Activated CD8-positive, alpha-beta T cell treated with anti-CD3 and anti-CD28 coated beads for 36 hours (primary cell): ENCODE results near the gene PYGM. TPM values are rescaled to one million over a fixed set of nuclear protein-coding genes. Genes with fewer than 3 reads are reported as not detected.
A peak's percentile ranks its signal among the peaks of the same experiment; 100 is the strongest.

Experiments used
- ATAC-seq: fragments of 200-7000 bp; cut with Tn5 transposase; one replicate; pipeline ENCODE4 v1.10.0; 2021; ENCODE audit warnings: mild to moderate bottlenecking, moderate library complexity
- CTCF ChIA-PET: fragments of 350-600 bp; sonication (Branson Sonifier 250); formaldehyde crosslinking; loops from one replicate; lab custom pipeline; 2021; ENCODE audit warnings: antibody characterized with exemption; lab: Charles Lee
- POLR2A ChIA-PET: fragments of 350-600 bp; sonication (Branson Sonifier 250); formaldehyde crosslinking; loops from one replicate; lab custom pipeline; 2021; ENCODE audit warnings: antibody characterized with exemption; lab: Charles Lee
- DNase-seq: peaks from one replicate; pipeline ENCODE4 v3.0.0-alpha.2; 2020
- H3K27ac Mint-ChIP-seq: one replicate; pipeline ENCODE4 v1.8.0; 2021; ENCODE audit warnings: mild to moderate bottlenecking, mixed read lengths
- H3K27me3 Mint-ChIP-seq: one replicate; pipeline ENCODE4 v1.8.0; 2021; ENCODE audit warnings: mixed read lengths
- H3K36me3 Mint-ChIP-seq: one replicate; pipeline ENCODE4 v1.8.0; 2021; ENCODE audit warnings: low read depth, mixed read lengths
- H3K4me1 Mint-ChIP-seq: one replicate; pipeline ENCODE4 v1.8.0; 2021; ENCODE audit warnings: low read depth, mixed read lengths
- H3K4me3 Mint-ChIP-seq: one replicate; pipeline ENCODE4 v1.8.0; 2021; ENCODE audit warnings: mild to moderate bottlenecking, moderate library complexity, mixed read lengths
- H3K9me3 Mint-ChIP-seq: one replicate; pipeline ENCODE4 v1.8.0; 2021; ENCODE audit warnings: mixed read lengths
- intact Hi-C: fragments of 100-400 bp; cut with micrococcal nuclease; formaldehyde crosslinking; loops from one replicate; pipeline ENCODE4 v1.10.0; 2022
- total RNA-seq, 2 experiments: library from RNA; stranded (reverse); gene quantifications; one replicate each; pipeline ENCODE4 v1.2.3, GENCODE V29; 2021
- TF ChIP-seq, protein P1 (sequence below): fragments of 200-600 bp; IDR thresholded peaks from one replicate; pipeline ENCODE4 v1.8.0; 2022; ENCODE audit warnings: antibody characterized with exemption, mild to moderate bottlenecking

Gene PYGM
- total RNA-seq, 2 experiments from 2014 or later = 1.2 to 3.3 TPM

DNA sequence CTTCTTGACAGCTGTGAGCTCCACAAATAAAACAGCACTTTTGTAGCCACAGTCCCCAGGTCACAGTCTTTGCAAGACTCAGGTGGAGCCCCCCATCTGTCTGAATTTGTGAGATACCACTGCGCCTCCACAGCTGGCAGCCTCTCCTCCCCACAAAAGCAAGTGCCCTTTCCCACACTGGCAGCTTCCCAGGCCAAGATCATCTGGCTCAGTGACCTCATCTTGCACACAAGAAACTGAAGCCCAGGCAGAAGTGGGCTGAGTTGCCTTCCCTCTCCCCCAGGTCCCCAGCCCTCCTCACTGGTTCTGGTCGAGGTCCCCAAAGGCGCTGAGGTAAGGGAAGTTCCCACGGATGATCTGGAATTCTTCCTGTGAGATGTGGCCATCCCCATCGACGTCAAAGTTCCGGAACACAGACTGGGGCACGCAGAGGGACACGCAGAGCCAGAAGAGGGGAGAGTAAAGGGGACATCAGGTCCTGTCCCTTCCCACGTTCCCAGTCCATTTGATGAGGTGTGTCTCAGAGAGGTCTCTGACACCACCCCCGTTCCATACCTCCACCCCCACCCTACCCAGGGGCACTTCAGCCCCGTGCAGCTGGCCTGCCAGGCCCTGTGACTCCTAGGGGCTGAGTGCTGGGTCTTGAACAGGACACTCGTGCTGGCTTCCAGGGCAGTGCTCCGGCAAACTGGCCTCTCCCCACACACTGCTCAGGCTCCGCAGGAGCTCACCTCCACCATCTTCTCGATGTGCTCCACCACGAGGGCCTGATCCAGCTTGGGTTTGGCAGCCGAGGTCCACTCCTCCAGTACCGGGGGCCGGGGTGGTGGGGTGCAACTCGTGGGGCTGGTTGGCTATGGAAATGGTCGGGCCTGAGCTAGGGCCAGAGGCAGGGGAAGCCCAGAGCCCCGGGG lies 24.7 kb downstream of the PYGM start:
- H3K27ac Mint-ChIP-seq = peak overlapping the region; percentile 71
- H3K36me3 Mint-ChIP-seq = peaks cover 5% of the 10 kb centered on the region
- CTCF ChIA-PET = interaction anchor here (0.7 to 3.0 kb wide), 8 partner anchors 8 to 84 kb away, joined by 3 to 21 read pairs (median 4); partner anchors contain the start of genes PYGM and RASGRP2
- H3K4me3 Mint-ChIP-seq = no peak overlapping the region
- H3K9me3 Mint-ChIP-seq = no peaks in the 10 kb centered on the region
- POLR2A ChIA-PET = interaction anchor here (0.7 to 1.4 kb wide), 2 partner anchors 9 to 528 kb away, joined by 3 to 4 read pairs; no protein-coding TSS in a partner anchor
- TF ChIP-seq, protein P1, sequence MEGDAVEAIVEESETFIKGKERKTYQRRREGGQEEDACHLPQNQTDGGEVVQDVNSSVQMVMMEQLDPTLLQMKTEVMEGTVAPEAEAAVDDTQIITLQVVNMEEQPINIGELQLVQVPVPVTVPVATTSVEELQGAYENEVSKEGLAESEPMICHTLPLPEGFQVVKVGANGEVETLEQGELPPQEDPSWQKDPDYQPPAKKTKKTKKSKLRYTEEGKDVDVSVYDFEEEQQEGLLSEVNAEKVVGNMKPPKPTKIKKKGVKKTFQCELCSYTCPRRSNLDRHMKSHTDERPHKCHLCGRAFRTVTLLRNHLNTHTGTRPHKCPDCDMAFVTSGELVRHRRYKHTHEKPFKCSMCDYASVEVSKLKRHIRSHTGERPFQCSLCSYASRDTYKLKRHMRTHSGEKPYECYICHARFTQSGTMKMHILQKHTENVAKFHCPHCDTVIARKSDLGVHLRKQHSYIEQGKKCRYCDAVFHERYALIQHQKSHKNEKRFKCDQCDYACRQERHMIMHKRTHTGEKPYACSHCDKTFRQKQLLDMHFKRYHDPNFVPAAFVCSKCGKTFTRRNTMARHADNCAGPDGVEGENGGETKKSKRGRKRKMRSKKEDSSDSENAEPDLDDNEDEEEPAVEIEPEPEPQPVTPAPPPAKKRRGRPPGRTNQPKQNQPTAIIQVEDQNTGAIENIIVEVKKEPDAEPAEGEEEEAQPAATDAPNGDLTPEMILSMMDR = no peak
- peaks cover 18% of the 10 kb centered on the region for H3K4me1 Mint-ChIP-seq
- no peak for DNase-seq
- intact Hi-C loops = no loop called here
- no peaks in the 10 kb centered on the region for H3K27me3 Mint-ChIP-seq
- no peak for ATAC-seq

DNA sequence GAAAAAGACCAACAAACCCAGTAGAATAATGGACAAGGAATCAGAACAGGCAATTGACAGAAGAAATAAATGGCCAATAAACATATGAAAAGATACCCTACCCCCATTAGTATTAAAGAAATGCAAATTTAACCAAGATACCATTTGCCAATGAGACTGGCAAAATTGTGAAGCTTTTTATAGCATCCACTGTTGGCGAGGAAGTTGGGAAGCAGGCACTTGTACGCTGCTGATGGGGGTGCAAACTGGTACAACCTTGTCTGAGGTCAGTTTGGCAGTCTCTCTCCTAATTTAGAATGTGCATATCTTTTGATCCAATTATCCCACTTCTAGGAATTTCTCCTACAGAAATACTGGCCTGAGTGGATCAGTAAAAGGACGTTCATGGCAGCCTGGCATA lies 28.2 kb downstream of the PYGM start:
- CTCF ChIA-PET = interaction anchor here (1.2 kb wide), 1 partner anchor 43 kb away, joined by 3 read pairs; no protein-coding TSS in a partner anchor
- no peak overlapping the region for H3K4me3 Mint-ChIP-seq
- no peak for DNase-seq
- TF ChIP-seq, protein P1 = no peak
- peaks cover 14% of the 10 kb centered on the region for H3K4me1 Mint-ChIP-seq
- POLR2A ChIA-PET = no interaction called here
- H3K27ac Mint-ChIP-seq = no peak overlapping the region
- no peak for ATAC-seq
- peaks cover 6% of the 10 kb centered on the region for H3K36me3 Mint-ChIP-seq
- H3K27me3 Mint-ChIP-seq = no peaks in the 10 kb centered on the region
- intact Hi-C loops = no loop called here
- H3K9me3 Mint-ChIP-seq = no peaks in the 10 kb centered on the region

DNA sequence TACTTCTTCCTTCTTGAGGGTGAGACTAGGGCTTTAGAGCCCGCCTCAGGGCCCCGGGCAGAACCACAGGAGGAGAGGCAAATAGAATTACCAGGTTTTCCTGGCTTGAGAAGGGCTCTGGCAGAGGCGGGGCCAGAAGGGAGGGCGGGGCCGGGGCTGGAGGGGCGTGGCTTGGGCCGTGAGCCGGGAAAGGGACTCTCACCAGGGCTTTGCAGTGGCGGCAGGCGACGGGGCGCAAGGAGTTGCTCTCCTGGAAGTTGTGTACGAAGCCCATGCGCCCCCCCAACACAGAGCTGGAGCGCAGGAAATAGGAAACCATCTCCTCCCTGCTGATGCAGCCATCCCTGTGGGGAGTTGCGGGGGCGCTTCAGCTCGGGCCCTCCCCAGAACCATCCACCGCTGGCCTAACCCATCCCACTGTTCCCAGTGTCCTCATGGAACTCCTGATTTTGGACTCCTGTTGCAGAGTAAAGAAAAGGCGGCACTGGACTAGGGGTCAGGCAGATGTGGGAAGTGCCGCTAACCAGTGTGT lies 29.9 kb downstream of the PYGM start:
- H3K36me3 Mint-ChIP-seq = peaks cover 6% of the 10 kb centered on the region
- DNase-seq (peak; percentile 36), ATAC-seq (peak; percentile 59)
- TF ChIP-seq, protein P1 = no peak
- ChIA-PET POLR2A (interaction anchor here (1.0 kb wide), 1 partner anchor 8 kb away, joined by 3 read pairs; no protein-coding TSS in a partner anchor), CTCF (no interaction called here)
- H3K4me1 Mint-ChIP-seq = peaks cover 14% of the 10 kb centered on the region
- H3K4me3 Mint-ChIP-seq = no peak overlapping the region
- intact Hi-C loops = no loop called here
- H3K27ac Mint-ChIP-seq = no peak overlapping the region
- H3K9me3 Mint-ChIP-seq = no peaks in the 10 kb centered on the region
- H3K27me3 Mint-ChIP-seq = no peaks in the 10 kb centered on the region

DNA sequence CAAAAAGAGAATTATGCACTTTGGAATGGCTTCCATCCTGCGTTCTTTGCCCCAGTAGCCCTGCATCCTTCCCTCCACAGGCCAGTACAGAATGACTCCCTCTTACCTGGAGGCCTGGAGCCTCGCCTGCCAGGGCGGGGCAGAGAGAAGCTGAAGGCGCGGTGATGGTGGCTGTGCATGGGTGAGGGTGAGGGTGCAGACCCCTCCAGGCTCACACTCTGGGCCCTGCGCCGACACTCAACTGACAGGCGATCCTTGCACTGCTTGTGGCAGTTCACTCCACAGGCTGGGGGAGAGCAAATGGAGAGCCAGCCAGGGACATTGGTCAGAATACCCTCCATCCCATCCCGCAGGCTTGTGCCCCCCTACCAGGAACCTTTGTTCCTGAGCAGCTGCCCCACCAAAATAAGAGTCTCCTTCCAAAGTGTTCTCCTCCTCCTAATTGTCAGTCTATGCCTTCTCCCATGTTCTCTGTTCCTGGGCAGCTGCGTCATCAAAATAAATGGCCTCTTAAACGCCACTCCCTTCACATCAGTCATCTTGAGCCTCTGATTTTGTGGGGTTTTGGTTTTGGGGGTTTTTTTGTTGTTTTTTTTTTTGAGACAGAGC lies 30.9 kb downstream of the PYGM start:
- ChIA-PET CTCF (no interaction called here), POLR2A (no interaction called here)
- intact Hi-C loops = no loop called here
- Mint-ChIP-seq H3K27ac (no peak overlapping the region), H3K36me3 (peaks cover 6% of the 10 kb centered on the region), H3K4me1 (peaks cover 17% of the 10 kb centered on the region), H3K4me3 (no peak overlapping the region), H3K9me3 (no peaks in the 10 kb centered on the region), H3K27me3 (no peaks in the 10 kb centered on the region)
- ATAC-seq = no peak
- no peak for DNase-seq
- TF ChIP-seq, protein P1 = no peak
